Activated CD8-positive, alpha-beta memory T cell treated with anti-CD3 and anti-CD28 coated beads, Interleukin-2, amount 50 U/mL, for 48 hours (primary cell): ENCODE data around the gene TRIM43B.
"Not testable (repeated sequence)": the region's sequence is repeated elsewhere in the genome, so short reads cannot be mapped to it uniquely, and the experiment has no call there.

Experiments
- DNase-seq: peaks from one replicate; pipeline ENCODE4 v3.0.0-alpha.2; 2020

The TRIM43B gene

GRCh38 chr2:95433373-95433772, 51.2 kb downstream of the TRIM43B start:
- not testable (repeated sequence) for DNase-seq

GRCh38 chr2:95429748-95430467, 54.6 kb downstream of the TRIM43B start:
- not testable (repeated sequence) for DNase-seq

GRCh38 chr2:95427196-95427867, 57.2 kb downstream of the TRIM43B start:
- not testable (repeated sequence) for DNase-seq
